Activated T-cell treated with anti-CD3 and anti-CD28 coated beads for 48 hours (primary cell): Measurements from ENCODE around the gene TRDN.

Source experiments
- DNase-seq: peaks from one replicate; pipeline ENCODE4 v3.0.0-alpha.2; 2020; ENCODE audit warnings: low read depth

Gene TRDN

DNA sequence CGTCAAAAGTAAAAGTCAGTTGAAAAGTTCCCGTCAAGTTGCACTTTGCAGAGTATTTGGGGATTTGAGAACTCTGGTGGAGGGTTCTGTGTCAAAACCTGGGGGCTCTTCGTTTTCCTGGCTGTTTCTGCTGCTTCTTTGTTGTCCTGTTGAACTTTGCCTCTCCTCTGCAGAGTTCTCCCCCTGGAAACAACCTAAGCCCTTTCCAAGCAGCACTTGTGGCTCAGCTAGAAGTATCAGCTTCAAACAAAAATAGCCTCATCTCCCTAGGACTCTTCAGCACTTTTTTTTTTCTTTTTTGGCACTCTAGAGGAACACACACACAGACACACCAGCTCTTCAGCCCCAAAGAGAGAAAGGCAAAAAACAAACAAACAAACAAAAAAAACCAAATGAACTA is at the start of gene TRDN:
Gene TRDN, minus strand, starts transcription at position 169 of the 400 bp plus-strand sequence. CDS start 175 bp downstream, outside the sequence.
- DNase-seq: no peak

DNA sequence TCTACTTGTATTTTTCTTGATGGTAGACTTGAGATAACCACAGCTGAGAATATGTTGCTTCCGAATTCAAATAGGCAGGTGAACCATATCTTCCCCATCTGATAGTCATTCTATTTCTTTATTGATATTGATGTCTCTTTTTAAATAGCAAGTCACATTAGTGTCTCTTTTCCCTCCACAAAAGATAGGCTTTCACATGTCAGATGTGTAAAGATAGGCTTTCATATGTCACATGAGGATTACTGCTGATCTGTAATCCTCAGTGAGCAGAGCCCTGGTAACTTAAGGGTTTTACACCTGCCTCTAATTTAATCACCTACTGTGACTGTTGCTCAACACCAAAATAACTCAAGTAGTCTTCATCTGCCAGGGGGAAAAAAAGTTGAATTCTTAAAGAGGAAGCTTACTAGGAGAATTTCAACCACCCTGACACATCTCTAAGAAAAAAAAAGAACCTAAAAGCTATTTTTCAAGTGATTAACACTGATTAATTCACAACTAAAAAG is 45.3 kb upstream of the TRDN start:
- no peak for DNase-seq

GRCh38 chr6:123677897-123678296 is 41.1 kb upstream of the TRDN start:
- DNase-seq: no peak

DNA sequence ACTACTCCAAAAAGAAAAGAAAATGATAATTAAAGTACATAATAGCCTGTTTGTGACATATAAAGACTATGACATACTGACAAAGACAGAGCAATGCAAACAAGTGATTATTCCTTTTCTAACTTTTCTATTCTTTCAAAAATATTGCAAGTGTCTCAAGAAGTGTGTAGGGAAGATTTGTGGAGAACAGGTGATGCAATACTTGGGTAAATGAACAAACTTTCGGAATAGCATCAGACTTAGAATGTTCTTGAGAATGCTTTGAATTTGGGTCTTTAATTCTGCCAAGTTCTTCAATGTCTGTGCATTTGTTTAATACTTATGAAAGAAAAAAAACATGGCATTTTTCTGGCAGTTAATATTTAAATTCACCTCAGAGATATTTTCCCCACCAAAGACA is 40.0 kb upstream of the TRDN start:
- DNase-seq: no peak

DNA sequence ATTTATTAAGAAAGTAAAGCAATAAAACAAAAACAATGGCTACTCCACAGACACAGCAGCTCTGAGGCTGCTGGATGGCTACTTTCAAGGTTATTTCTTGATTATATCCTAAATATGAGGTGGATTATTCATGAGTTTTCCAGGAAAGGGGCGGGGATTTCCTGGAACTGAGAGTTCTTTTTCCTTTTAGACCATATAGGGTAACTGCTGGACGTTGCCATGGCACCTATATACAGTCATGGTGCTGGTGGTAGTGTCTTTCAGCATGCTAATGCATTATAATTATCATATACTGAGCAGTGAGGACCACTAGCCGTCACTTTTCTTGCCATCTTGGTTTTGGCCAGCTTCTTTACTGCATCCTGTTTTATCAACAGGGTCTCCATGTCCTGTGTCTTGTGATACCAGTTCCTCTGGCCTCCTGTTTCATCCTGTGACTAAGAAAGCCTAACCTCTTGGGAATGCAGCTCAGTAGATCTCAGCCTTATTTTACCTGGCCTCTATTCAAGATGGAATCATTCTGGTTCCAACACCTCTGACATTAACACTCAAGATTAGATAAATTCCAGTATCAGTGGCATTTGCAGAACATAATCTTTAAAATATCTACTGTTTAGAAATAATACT is 32.3 kb upstream of the TRDN start:
- no peak for DNase-seq

DNA sequence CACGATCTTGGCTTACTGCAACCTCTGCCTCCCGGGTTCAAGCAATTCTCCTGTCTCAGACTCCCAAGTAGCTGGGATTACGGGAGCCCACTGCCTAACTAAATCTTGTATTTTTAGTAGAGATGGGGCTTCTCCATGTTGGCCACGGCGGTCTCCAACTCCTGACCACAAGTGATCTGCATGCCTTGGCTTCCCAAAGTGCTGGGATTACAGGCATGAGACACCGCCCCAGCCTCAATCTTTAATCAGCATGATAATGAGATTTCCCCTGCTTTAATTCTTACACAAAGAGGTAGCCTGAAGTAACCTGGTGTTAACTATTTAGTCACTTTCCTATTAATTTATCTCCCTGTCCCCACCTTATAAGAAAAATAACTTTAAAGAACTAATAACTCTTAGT is 31.3 kb upstream of the TRDN start:
- DNase-seq: no peak

GRCh38 chr6:123663436-123663835 is 26.7 kb upstream of the TRDN start:
- no peak for DNase-seq

DNA sequence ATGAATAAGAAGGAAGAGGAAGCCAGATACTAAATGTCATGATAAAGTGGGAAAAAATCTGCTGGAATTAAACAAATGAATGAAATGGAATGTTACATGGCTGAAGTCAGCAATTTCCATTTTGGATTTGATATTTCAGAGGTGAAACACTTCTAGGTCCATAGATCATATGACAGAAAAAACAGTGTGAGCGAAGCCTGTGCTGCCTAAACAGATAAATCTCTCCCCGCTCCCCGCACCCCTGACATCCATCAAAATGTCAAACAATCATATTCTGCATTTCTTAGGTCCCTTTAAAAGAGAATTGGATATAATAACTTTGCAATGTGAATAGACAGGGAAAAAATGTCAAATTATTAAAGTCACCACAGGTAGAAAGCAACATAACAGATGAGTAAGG is 26.0 kb upstream of the TRDN start:
- DNase-seq: no peak

- DNase-seq: no peak
Observed at GRCh38 chr6:123661105-123661891, 24.5 kb upstream of the TRDN start.

DNA sequence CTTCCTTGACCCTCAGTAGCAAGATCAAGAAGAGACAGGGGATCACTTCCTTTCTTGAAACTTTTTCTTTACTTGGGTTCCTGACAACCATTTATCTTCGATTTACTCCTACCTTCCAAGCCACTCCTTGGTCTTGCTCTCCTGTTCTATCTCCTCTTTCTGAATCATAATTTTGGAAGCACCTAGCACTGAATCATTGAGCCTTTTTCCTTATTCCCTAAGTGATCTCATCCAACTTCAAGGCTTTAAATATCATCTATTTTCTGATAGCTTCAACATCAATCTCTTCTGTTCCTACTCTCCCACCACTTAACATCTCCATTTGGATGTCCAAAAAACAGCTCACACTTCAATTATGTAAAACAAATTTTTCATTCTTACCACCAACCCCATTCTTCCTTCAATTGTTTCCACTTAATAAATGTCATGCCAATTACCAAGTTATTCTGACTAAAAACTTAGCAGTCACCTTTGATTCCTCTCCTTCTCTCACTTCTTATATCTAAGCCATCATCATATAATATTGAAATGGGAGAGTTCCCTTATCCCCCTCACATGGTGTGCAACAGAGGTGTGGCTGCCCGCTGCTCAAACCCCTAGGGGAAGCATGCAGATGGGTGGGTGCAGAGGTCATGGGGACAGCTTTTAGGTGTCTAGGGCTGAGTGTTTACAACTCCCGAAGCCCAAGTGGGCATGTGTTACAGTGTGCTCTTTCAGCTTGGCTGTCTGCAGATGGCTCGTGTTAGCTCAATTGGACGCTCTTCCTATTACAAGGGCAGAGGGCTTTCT is 23.4 kb upstream of the TRDN start:
- no peak for DNase-seq

DNA sequence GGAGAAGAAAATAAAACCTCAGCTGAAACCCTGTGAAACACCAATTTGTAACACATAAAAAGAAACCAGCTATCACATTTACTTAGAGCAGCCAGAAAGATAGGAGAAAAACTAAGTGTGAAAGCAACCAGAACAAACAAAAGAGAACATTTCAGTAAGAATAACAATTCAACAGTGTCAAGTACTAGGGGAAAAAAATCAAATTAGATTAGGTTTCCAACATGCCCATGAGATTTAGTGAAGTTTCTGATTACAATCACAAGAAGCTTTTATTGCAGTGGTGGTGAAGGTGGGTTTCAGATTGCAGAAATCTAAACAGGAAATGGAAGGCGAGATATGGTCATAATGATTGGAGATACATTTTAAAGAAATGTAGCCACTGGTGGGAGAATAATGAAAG is 22.1 kb upstream of the TRDN start:
- DNase-seq: no peak

DNA sequence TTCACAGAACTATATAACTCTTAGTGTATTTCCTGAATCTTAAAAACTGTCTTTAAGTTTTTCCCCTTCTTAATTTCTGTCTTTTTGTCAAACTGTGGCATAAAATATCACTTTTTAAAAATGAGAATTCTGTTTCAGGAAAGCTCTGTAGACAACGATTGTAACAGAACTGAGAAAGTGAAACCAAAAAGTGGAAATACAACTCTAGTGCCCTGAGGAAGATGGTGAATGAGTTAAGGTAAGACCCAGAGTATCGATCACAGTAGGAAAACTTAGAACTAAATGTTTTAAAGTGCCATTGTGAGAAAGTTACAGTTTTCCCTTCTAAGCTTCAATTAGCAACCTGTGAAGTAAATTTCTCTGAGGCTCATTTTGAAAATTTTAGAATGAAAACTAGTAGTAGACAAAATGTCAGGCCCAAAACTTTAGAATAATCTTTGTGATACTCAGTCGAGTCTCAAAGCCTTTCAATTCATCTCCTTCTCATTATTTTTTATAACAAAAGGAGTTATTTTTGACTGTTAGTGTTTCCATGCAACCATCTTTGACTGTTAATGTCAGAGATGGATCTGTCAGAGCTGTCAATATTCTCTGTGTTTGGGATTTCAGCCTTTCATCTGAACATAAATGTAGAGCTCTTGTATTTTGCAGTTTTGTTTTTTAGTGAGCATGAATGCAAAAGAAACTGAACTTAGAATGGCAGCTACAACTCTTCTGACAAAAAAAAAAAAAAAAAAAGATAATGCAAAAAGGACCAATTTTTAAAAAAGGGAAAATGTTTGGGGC is 19.0 kb upstream of the TRDN start:
- DNase-seq: no peak

DNA sequence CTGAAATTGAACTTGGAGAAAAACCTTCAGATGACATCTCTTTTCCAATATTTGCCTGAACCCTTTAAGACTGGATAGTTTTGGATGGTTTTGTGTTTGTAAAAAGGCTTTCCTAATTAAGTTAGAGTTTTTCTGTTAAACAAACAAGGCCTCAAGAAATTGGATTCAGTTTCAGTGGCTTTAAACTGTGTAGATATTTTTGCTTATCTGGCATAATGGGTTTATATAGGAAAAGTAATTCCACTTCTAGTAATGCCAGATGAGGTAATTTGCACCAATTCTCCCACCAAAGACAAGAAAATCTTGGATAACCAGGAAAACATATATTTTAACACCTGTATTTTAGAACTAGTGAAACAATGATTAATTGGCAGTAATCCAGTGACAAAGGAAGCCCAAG is 12.0 kb upstream of the TRDN start:
- no peak for DNase-seq

DNA sequence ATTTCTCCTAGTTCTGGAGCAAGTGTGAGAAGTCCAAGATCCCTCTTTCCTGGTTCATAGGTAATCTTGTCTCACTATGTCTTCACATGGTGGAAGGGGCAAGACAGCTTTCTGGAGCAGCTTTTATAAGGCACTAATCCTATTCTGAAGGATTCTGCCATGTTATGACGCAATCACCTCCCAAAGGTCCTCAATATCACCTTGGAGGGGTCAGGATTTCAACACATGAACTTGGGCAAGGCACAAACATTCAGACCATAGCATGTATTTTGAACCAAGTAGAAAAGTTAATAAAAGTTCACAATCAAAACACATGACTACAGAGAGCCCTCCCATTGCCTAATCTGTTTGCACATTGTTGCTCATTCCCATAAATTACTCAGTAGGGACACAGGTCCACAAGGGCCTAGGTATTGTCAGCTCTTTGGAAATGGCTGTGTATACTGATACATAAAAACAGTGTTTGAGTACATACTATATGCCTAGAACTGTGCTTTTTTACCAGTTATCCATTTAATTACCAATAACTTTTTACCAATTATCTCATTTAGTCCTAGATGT is 11.3 kb upstream of the TRDN start:
- no peak for DNase-seq

DNA sequence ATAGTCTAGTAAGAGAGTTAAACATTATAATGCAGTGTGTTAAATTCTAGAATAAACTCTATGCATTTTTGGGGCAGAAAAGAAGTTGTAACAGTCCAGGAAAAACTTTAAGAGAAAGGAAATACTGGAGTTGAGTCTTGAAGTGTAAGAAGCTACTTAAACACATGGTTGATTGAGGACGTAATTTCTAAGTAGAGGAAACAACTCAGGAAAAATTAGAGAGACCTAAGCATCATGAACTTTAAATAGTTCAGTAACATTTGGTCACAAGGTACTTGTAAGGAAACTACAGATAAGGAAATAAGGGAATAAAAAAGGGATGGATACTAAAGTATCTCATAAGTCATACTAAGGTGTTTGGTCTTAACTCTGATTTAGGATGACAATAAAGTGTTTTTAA is 4.7 kb upstream of the TRDN start:
- DNase-seq: no peak

- DNase-seq: no peak
Observed at GRCh38 chr6:123640567-123641187, 3.9 kb upstream of the TRDN start.

- DNase-seq: no peak
Observed at GRCh38 chr6:123638865-123639264, 2.1 kb upstream of the TRDN start.

DNA sequence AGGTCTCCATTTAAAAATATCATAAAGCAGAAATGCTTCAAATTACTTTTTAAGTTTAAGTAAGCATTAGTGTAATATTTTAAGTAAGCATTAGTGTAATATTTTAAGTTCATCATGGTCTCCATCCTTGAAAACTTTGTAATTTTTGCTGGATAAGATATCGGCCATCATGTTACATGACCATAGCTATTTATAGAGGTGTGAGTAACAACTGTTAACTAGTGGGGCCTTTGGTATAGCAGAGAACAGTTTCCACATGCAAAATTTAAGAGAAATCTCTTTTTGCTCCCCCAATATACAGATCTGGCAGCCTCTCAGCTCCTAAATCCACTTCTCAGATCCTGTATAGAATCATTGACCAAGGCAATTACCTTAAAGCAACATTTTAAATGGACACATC is 468 bp downstream of the TRDN start:
- DNase-seq: no peak

GRCh38 chr6:123635567-123635966 is 1.2 kb downstream of the TRDN start:
- DNase-seq: no peak

DNA sequence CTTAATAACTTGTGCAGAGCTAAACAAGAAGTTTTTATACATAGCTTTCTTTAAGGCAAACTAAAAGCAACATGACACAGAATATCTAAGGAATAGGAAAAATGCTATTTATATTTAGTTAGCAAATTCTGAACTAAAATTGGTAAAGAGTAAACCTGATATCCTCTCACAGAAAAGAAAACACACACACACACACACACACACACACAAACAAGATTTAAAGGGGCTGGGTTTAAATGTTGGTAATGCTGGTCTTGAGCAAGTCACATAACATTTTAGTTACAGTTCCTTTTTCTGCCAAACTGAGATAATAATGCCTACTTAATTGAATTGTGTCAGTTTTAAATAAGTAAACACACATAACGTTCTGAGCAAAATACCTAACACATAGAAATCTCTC is 1.6 kb downstream of the TRDN start:
- DNase-seq: no peak

GRCh38 chr6:123632641-123633040 is 4.1 kb downstream of the TRDN start:
- no peak for DNase-seq
